Caco-2 (cell line): ENCODE results near the gene PKD1. TPM values are rescaled to one million over a fixed set of nuclear protein-coding genes. Genes with fewer than 3 reads are reported as not detected.

Experiments
- BruUV-seq: library from RNA; stranded (reverse); fragments of 400-500 nt; replicated peaks from 2 replicates; lab custom pipeline; 2021; lab: Mats Ljungman, UMichigan
- CTCF ChIA-PET: fragments of 300-600 bp; sonication (Branson Sonifier 250); formaldehyde crosslinking; loops from one replicate; lab custom pipeline; 2022; ENCODE audit warnings: antibody characterized with exemption; lab: Charles Lee
- POLR2A ChIA-PET: fragments of 300-600 bp; sonication (Branson Sonifier 250); formaldehyde crosslinking; loops from one replicate; lab custom pipeline; 2022; ENCODE audit warnings: antibody characterized with exemption; lab: Charles Lee
- DNase-seq, 2 experiments: peaks; one replicate each; pipeline versions ENCODE4 v3.0.0 to v3.0.0-alpha.2; 2020 to 2022
- H3K27me3 ChIP-seq: replicated peaks from 2 replicates; pipeline ENCODE4 v1.6.0; 2011; ENCODE audit warnings: low read length; ENCODE audit not compliant: control insufficient read depth, insufficient read depth
- H3K36me3 ChIP-seq: 2 replicates; pipeline ENCODE4 v1.5.1; 2011; ENCODE audit warnings: low read length; ENCODE audit not compliant: control insufficient read depth, insufficient read depth
- H3K4me1 ChIP-seq: fragments of 250-450 bp; sonication (Bioruptor Pico); 2 replicates; pipeline ENCODE4 v1.5.1; 2020; ENCODE audit warnings: mild to moderate bottlenecking
- H3K4me3 ChIP-seq: 2 replicates; pipeline ENCODE4 v1.5.1; 2011; ENCODE audit warnings: low read depth, mild to moderate bottlenecking, control low read depth, low read length
- H3K9me3 ChIP-seq: fragments of 250-450 bp; sonication (Bioruptor Pico); 2 replicates; pipeline ENCODE4 v1.5.1; 2020; ENCODE audit warnings: mild to moderate bottlenecking, moderate library complexity
- H3K27ac Mint-ChIP-seq: one replicate; pipeline ENCODE4 v1.8.0; 2022; ENCODE audit warnings: mixed read lengths; ENCODE audit not compliant: unreplicated experiment
- H3K27me3 Mint-ChIP-seq: one replicate; pipeline ENCODE4 v1.8.0; 2022; ENCODE audit warnings: mixed read lengths; ENCODE audit not compliant: insufficient read depth, unreplicated experiment
- H3K36me3 Mint-ChIP-seq: one replicate; pipeline ENCODE4 v1.8.0; 2022; ENCODE audit warnings: mild to moderate bottlenecking, mixed read lengths; ENCODE audit not compliant: insufficient read depth, unreplicated experiment
- H3K4me1 Mint-ChIP-seq: one replicate; pipeline ENCODE4 v1.8.0; 2022; ENCODE audit warnings: low read depth, mixed read lengths; ENCODE audit not compliant: unreplicated experiment
- H3K4me3 Mint-ChIP-seq: one replicate; pipeline ENCODE4 v1.8.0; 2022; ENCODE audit warnings: mild to moderate bottlenecking, moderate library complexity, mixed read lengths; ENCODE audit not compliant: unreplicated experiment
- H3K9me3 Mint-ChIP-seq: one replicate; pipeline ENCODE4 v1.8.0; 2022; ENCODE audit warnings: mixed read lengths; ENCODE audit not compliant: unreplicated experiment
- intact Hi-C: fragments of 100-400 bp; cut with micrococcal nuclease; formaldehyde crosslinking; loops from one replicate; pipeline ENCODE4 v1.10.0; 2022; ENCODE audit not compliant: unreplicated experiment
- total RNA-seq: library from RNA; stranded (reverse); gene quantifications from 2 replicates; pipeline ENCODE4 v1.2.3, GENCODE V29; 2022
- TF ChIP-seq, protein P1 (sequence below), 2 experiments: fragments of 200-600 bp in 1 of 2; IDR thresholded peaks; 1 replicate in 1 of 2; 2 replicates in 1 of 2; pipeline versions ENCODE4 v1.5.1 to v1.8.0; 2011 to 2022; ENCODE audit warnings: antibody characterized with exemption in 1 of 2, control low read depth in 1 of 2, inconsistent platforms in 1 of 2, low read depth in 1 of 2, low read length in 1 of 2, mild to moderate bottlenecking in 1 of 2, moderate library complexity in 1 of 2; ENCODE audit not compliant: insufficient read depth in 1 of 2, severe bottlenecking in 1 of 2, unreplicated experiment in 1 of 2

PKD1 gene
- total RNA-seq, 1 experiment from 2014 or later = 70.5 TPM

DNA sequence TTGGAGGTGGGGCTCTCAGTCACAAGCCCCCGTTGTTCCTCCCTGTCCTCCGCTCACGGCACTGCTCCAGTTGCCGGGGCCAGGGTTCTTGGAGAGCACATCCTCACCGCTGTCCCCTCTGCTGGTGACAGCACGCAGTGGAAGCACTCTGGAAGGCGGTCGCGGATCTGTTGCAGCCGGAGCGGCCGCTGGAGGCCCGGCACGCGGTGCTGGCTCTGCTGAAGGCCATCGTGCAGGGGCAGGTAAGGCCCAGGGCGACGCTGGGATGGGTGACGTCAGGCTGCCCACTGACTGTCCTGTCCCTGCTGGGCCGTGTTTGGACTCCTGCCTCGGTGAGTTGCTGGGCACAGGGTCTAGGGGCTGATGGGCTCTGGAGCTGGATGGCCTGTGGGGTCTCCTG, 82.5 kb downstream of the PKD1 start:
- H3K4me1 Mint-ChIP-seq = no peaks in the 10 kb centered on the region
- no TSS peak for BruUV-seq
- peaks cover 10% of the 10 kb centered on the region for H3K36me3 Mint-ChIP-seq
- Histone ChIP-seq H3K36me3 (no peaks in the 10 kb centered on the region), H3K4me3 (no peak overlapping the region), H3K4me1 (no peaks in the 10 kb centered on the region), H3K9me3 (no peaks in the 10 kb centered on the region), H3K27me3 (no peaks in the 10 kb centered on the region)
- DNase-seq = no peak
- intact Hi-C loops = no loop called here
- H3K27me3 Mint-ChIP-seq = no peaks in the 10 kb centered on the region
- TF ChIP-seq, protein P1, sequence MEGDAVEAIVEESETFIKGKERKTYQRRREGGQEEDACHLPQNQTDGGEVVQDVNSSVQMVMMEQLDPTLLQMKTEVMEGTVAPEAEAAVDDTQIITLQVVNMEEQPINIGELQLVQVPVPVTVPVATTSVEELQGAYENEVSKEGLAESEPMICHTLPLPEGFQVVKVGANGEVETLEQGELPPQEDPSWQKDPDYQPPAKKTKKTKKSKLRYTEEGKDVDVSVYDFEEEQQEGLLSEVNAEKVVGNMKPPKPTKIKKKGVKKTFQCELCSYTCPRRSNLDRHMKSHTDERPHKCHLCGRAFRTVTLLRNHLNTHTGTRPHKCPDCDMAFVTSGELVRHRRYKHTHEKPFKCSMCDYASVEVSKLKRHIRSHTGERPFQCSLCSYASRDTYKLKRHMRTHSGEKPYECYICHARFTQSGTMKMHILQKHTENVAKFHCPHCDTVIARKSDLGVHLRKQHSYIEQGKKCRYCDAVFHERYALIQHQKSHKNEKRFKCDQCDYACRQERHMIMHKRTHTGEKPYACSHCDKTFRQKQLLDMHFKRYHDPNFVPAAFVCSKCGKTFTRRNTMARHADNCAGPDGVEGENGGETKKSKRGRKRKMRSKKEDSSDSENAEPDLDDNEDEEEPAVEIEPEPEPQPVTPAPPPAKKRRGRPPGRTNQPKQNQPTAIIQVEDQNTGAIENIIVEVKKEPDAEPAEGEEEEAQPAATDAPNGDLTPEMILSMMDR (IDR thresholded peaks at IDR 0.05; ENCODE audit: insufficient read depth in 1 of 2, low read depth in 1 of 2, low read length in 1 of 2, severe bottlenecking in 1 of 2, unreplicated experiment in 1 of 2) = no peak
- CTCF ChIA-PET = no interaction called here
- no peak overlapping the region for H3K4me3 Mint-ChIP-seq
- POLR2A ChIA-PET = no interaction called here
- H3K27ac Mint-ChIP-seq = no peak overlapping the region
- no peaks in the 10 kb centered on the region for H3K9me3 Mint-ChIP-seq

DNA sequence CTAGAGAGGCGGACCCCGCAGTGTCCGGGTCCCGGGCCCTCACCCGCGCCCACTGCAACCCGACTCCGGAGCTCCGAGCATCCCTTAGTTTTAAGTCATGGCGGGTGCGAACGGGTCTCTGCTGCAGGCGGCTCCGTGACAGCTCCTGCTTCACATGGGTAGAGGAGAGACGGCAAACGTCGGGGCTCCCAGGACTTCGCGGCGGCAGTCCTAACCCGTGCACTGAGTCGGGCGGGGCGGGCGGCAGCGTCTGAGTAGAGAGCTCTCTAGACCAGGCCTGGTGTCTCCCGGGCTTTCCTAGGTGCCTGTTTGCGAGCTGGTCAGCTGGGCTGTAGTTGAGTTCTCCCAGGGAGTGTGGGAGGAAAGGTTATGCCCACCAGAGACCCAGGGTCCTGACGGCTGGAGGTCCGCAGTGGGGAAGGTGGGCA, 87.6 kb downstream of the PKD1 start:
- peak overlapping the region; percentile 90 for H3K4me3 ChIP-seq
- H3K4me1 ChIP-seq = no peaks in the 10 kb centered on the region
- intact Hi-C loops = no loop called here
- no peaks in the 10 kb centered on the region for H3K9me3 ChIP-seq
- Mint-ChIP-seq H3K4me1 (peaks cover 6% of the 10 kb centered on the region), H3K27me3 (no peaks in the 10 kb centered on the region), H3K27ac (peak overlapping the region; percentile 22), H3K36me3 (no peaks in the 10 kb centered on the region), H3K9me3 (no peaks in the 10 kb centered on the region), H3K4me3 (peak overlapping the region; percentile 89)
- H3K27me3 ChIP-seq = no peaks in the 10 kb centered on the region
- no peak for DNase-seq
- ChIA-PET POLR2A (interaction anchor here (0.7 to 1.6 kb wide), 4 partner anchors 28 to 203 kb away, joined by 3 to 6 read pairs (median 4); partner anchors contain the start of genes ECI1, NPW, RPS2 and TRAF7), CTCF (interaction anchor here (0.6 to 1.8 kb wide), 7 partner anchors 8 to 542 kb away, joined by 3 to 18 read pairs (median 4); partner anchors contain the start of gene TRAF7)
- H3K36me3 ChIP-seq = no peaks in the 10 kb centered on the region
- TF ChIP-seq, protein P1 (IDR thresholded peaks at IDR 0.05; ENCODE audit: insufficient read depth in 1 of 2, low read depth in 1 of 2, low read length in 1 of 2, severe bottlenecking in 1 of 2, unreplicated experiment in 1 of 2) = no peak
- no TSS peak for BruUV-seq

DNA sequence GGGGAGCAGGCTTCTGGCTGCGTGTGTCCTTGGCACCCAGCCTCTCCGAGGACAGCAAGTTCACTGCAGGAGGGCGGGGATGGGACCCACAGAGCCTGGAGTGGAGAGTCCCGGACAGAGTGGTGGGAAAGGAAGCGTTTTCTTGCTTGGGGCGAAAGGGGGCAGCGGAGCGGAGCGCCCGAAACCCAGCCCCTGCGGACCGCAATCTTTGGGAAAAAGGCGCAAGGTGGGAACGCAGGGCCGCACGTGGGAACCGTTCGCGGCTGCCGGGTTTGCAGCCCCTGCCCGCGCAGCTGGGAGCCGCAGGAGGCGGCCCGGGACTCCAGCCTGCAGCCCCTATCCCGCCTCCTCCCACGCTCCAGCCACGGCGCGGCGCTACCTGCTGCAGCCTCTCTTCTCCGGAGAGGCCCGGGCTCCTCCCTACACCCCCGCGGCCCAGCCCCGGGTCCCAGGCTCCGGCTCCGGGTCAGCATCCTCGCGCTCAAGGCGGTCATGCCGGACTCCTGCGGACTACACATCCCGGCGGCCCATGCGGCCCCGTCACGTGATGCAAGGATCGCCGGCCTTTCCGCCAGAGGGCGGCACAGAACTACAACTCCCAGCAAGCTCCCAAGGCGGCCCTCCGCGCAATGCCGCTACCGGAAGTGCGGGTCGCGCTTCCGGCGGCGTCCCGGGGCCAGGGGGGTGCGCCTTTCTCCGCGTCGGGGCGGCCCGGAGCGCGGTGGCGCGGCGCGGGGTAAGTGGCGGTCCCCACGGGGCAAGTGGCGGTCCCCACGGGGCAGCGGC, 88.2 kb downstream of the PKD1 start, which contains the start of the genes NTHL1 and TSC2:
TSS of gene NTHL1 (minus strand) at position 505 of the 786 bp plus-strand sequence. CDS start at position 494, 11 bp downstream.
TSS of gene TSC2 (plus strand) at position 656 of the 786 bp plus-strand sequence. CDS start 631 bp downstream, outside the sequence.
- CTCF ChIA-PET = interaction anchor here (0.6 to 1.8 kb wide), 6 partner anchors 8 to 542 kb away, joined by 3 to 18 read pairs (median 4); partner anchors contain the start of gene TRAF7
- peak within 1 kb of the TSS; percentile 90 for H3K4me3 ChIP-seq
- BruUV-seq = no TSS peak
- H3K4me1 Mint-ChIP-seq = peaks cover 6% of the 10 kb centered on the region
- intact Hi-C loops = loop anchor here (1.0 to 2.0 kb wide), 2 partner anchors 20 to 25 kb away; no protein-coding TSS in a partner anchor
- peak within 1 kb of the TSS; percentile 23 for H3K27ac Mint-ChIP-seq
- H3K9me3 Mint-ChIP-seq = no peaks in the 10 kb centered on the region
- DNase-seq = peak; percentile 94 to 96
- peak within 1 kb of the TSS; percentile 89 for H3K4me3 Mint-ChIP-seq
- H3K9me3 ChIP-seq = no peaks in the 10 kb centered on the region
- POLR2A ChIA-PET = interaction anchor here (0.7 to 1.6 kb wide), 4 partner anchors 27 to 204 kb away, joined by 3 to 6 read pairs (median 4); partner anchors contain the start of genes ECI1, NPW, RPS2 and TRAF7
- no peaks in the 10 kb centered on the region for H3K27me3 Mint-ChIP-seq
- no peaks in the 10 kb centered on the region for H3K36me3 ChIP-seq
- no peaks in the 10 kb centered on the region for H3K36me3 Mint-ChIP-seq
- TF ChIP-seq, protein P1 (IDR thresholded peaks at IDR 0.05; ENCODE audit: insufficient read depth in 1 of 2, low read depth in 1 of 2, low read length in 1 of 2, severe bottlenecking in 1 of 2, unreplicated experiment in 1 of 2) = peak; percentile 39 to 56
- no peaks in the 10 kb centered on the region for H3K4me1 ChIP-seq
- no peaks in the 10 kb centered on the region for H3K27me3 ChIP-seq
